Peyer's patch (tissue), 4 donors: ENCODE measurements around the gene WDFY4.

Experiments used
- CTCF ChIP-seq, 6 experiments: fragments of 450-650 bp in 4 of 6; fragments of 200-600 bp in 2 of 6; sonication (generic) in 1 of 6; IDR thresholded peaks; one replicate each; pipeline ENCODE4 v1.5.1; 2017 to 2019; ENCODE audit warnings: antibody characterized with exemption in 6 of 6, mild to moderate bottlenecking in 3 of 6, moderate library complexity in 1 of 6
- POLR2A ChIP-seq, 2 donors: fragments of 450-650 bp; IDR thresholded peaks; one replicate each; pipeline ENCODE4 v1.5.1; 2017; ENCODE audit warnings: antibody characterized with exemption in 2 of 2, mild to moderate bottlenecking in 2 of 2, moderate library complexity in 2 of 2

- TF ChIP-seq CTCF (IDR thresholded peaks at IDR 0.05) (no peak), POLR2A (IDR thresholded peaks at IDR 0.05) (no peak)
Observed at GRCh38 chr10:48745662-48746245, 61.1 kb downstream of the WDFY4 start.
